DOHH2 (cell line): ENCODE measurements around the gene TARBP1.

Experiments
- EZH2phosphoT487 ChIP-seq: fragments of 200-600 bp; sonication (generic); IDR thresholded peaks from 2 replicates; pipeline ENCODE4 v1.6.1; 2017; ENCODE audit warnings: borderline replicate concordance, mild to moderate bottlenecking, antibody characterized with exemption, low read length, moderate library complexity, mixed read lengths
- TF ChIP-seq, protein P1 (sequence below): fragments of 200-600 bp; sonication (generic); IDR thresholded peaks from one replicate; pipeline ENCODE4 v1.5.1; 2014; ENCODE audit warnings: antibody characterized with exemption, mild to moderate bottlenecking, low read depth, low read length; ENCODE audit not compliant: poor library complexity, severe bottlenecking

DNA sequence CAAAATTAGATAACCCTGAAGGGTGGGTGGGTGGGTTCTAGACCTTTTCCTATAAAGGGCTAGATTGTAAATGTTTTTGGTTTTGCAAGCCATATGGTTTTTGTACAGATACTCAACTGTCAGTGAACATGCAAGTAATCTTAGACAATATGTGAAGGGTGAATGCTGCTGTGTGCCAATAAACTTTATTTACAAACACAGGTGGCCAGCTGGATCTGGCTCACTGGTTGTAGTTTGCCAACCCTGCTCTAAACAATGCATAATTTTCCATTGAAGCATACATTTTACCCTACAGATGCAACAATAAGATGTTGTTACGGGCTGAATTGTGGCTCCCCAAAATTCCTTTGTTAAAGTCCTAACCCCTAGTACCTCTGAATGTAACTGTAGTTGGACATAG, 18.6 kb upstream of the TARBP1 start:
- TF ChIP-seq, protein P1, sequence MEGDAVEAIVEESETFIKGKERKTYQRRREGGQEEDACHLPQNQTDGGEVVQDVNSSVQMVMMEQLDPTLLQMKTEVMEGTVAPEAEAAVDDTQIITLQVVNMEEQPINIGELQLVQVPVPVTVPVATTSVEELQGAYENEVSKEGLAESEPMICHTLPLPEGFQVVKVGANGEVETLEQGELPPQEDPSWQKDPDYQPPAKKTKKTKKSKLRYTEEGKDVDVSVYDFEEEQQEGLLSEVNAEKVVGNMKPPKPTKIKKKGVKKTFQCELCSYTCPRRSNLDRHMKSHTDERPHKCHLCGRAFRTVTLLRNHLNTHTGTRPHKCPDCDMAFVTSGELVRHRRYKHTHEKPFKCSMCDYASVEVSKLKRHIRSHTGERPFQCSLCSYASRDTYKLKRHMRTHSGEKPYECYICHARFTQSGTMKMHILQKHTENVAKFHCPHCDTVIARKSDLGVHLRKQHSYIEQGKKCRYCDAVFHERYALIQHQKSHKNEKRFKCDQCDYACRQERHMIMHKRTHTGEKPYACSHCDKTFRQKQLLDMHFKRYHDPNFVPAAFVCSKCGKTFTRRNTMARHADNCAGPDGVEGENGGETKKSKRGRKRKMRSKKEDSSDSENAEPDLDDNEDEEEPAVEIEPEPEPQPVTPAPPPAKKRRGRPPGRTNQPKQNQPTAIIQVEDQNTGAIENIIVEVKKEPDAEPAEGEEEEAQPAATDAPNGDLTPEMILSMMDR: no peak
- no peak for TF ChIP-seq EZH2phosphoT487
